Stimulated activated naive CD8-positive, alpha-beta T cell treated with anti-CD3 and anti-CD28 coated beads, Interleukin-15, Interleukin-2, amounts not matched to agents 100 U/mL and 50 U/mL, for 24 hours (primary cell): Measurements from ENCODE around the gene FAM9B.

Source experiments
- ATAC-seq: fragments of 150-1000 bp; cut with Tn5 transposase; one replicate; pipeline ENCODE4 v1.10.0; 2021
- DNase-seq: peaks from one replicate; pipeline ENCODE4 v3.0.0; 2021

The FAM9B gene

DNA sequence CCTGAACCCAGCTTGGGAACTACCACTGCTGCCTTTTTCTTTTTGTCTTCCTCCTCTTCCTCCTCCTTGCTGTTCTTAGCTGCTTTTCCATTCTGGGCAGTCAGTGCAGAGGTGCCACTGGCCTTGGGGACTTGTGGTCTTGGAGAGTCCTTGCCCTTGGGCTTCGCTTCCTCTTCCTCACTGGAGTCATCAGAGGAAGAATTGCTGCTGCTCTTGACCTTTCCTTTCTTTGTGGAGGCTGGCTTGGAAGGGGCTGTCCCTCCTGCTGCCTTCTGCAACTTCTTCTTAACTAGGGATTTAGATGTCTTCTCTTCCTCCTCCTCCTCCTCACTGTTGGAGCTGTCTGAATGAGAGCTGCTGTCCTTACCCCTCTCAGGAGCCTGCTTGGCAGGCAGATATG is 53.2 kb downstream of the FAM9B start:
- no peak for DNase-seq
- no peak for ATAC-seq
